Measurements from ENCODE around the gene RNF123. TPM values are rescaled to one million over a fixed set of nuclear protein-coding genes. Genes with fewer than 3 reads are reported as not detected.

Gene RNF123
- total and polyA plus RNA-seq, 2 donors (not counting 1 experiment from before 2014, with no cell fraction given): 51.8 to 69.0 TPM

DNA sequence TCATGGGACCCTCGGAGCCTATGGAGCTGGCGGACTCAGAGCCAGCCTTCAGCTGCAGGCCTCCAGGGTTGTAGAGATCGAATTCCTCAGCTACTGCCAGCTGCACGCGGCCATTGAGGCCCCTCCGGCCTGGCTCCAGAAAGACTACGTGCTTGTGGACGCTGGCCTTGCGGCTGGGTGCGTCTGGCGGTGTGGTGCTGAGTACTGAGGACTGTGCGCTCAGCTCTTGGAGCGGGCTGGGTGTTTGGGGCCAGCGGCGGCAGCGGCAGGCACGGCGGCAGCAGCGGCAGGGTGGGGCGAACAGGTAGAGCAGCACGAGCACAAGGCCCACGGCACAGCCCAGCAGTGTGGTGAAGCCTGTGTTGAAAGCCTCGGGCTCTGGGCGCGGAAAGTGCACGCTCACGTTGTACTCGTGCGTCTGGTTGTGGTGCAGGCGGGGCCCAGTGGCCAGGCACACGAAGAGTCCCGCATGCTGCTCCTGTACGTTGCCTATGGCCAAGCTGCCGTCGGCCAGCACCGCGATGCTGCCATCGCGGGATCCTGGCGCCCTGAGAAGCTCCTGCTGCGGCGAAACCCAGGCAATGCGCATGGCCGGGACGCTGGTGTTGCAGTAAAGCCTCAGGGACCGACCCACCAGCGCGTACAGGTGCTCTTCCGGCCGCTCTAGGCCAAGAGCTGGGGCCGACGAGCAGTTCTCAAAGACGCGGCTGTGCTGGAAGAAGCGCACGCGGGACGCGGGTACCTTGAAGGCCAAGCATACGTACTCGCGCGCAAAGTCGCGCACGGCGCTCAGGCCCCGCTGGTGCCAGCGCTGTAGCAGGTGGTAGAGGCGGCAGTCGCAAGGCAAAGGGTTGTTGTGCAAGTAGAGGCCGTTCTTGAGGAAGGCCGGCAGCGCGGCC lies 28.9 kb downstream of the RNF123 start:
- no peaks in the 10 kb centered on the region for H3K27me3 ChIP-seq (replicated peaks in 1 of 4; ENCODE audit: control extremely low read depth in 1 of 4, control insufficient read depth in 3 of 4, insufficient read depth in 4 of 4, low read length in 3 of 4)
- peak overlapping the region in 2 of 5 experiments; percentile 66 to 76 for H3K4me3 ChIP-seq (ENCODE audit: control extremely low read depth in 1 of 5, extremely low read depth in 1 of 5, insufficient read depth in 1 of 5, low read depth in 2 of 5, low read length in 4 of 5)
- Mint-ChIP-seq H3K27ac (peak overlapping the region; percentile 92), H3K4me1 (peaks cover 33% of the 10 kb centered on the region), H3K9me3 (ENCODE audit: insufficient read depth) (no peaks in the 10 kb centered on the region), H3K27me3 (no peaks in the 10 kb centered on the region), H3K4me3 (peak overlapping the region; percentile 96)
- H3K36me3 ChIP-seq (replicated peaks in 1 of 2; ENCODE audit: control extremely low read depth in 1 of 2, control insufficient read depth in 1 of 2, extremely low read depth in 1 of 2, insufficient read depth in 2 of 2, low read length in 1 of 2): peaks cover 0 to 23% of the 10 kb centered on the region in 2 experiments
- peak overlapping the region; percentile 95 for H3K4me2 ChIP-seq (replicated peaks; ENCODE audit: low read depth, low read length, poor library complexity, severe bottlenecking)
- WGBS (ENCODE audit: insufficient coverage): 85% methylated on average over 75 of the region's 75 CpGs
- intact Hi-C loops (cut with micrococcal nuclease): no loop called here
- peaks cover 4% of the 10 kb centered on the region for H3K79me2 ChIP-seq (ENCODE audit: control insufficient read depth, insufficient read depth, low read length)
- H3K27ac ChIP-seq (ENCODE audit: low read length in 2 of 2): no peak overlapping the region
- H2AFZ ChIP-seq (ENCODE audit: insufficient read depth, low read depth, low read length, poor library complexity, severe bottlenecking): no peak overlapping the region
- peak overlapping the region; percentile 79 for H3K9ac ChIP-seq (ENCODE audit: low read length)
- peaks cover 15 to 30% of the 10 kb centered on the region in 2 donors for H3K4me1 ChIP-seq (ENCODE audit: control insufficient read depth in 2 of 2, insufficient read depth in 2 of 2, low read length in 2 of 2)
- ChIA-PET CTCF (interaction anchor here (0.6 to 1.9 kb wide), 11 partner anchors 10 to 1522 kb away, joined by 3 to 8 read pairs (median 3); partner anchors contain the start of genes INKA1, IP6K1 and RBM6), POLR2A (interaction anchor here (1.0 to 3.0 kb wide), 3 partner anchors 17 to 85 kb away, joined by 3 to 9 read pairs (median 3); partner anchors contain the start of genes INKA1 and IP6K1)
- H3K9me3 ChIP-seq (ENCODE audit: control extremely low read depth in 1 of 3, control insufficient read depth in 2 of 3, insufficient read depth in 1 of 3, low read length in 2 of 3): no peaks in the 10 kb centered on the region
- no peaks in the 10 kb centered on the region for H4K20me1 ChIP-seq (ENCODE audit: control insufficient read depth, insufficient read depth, low read length, poor library complexity, severe bottlenecking)
- ATAC-seq (ENCODE audit: low read depth) (no peak), DNase-seq (peak; percentile 42)
- TF ChIP-seq, protein P1, sequence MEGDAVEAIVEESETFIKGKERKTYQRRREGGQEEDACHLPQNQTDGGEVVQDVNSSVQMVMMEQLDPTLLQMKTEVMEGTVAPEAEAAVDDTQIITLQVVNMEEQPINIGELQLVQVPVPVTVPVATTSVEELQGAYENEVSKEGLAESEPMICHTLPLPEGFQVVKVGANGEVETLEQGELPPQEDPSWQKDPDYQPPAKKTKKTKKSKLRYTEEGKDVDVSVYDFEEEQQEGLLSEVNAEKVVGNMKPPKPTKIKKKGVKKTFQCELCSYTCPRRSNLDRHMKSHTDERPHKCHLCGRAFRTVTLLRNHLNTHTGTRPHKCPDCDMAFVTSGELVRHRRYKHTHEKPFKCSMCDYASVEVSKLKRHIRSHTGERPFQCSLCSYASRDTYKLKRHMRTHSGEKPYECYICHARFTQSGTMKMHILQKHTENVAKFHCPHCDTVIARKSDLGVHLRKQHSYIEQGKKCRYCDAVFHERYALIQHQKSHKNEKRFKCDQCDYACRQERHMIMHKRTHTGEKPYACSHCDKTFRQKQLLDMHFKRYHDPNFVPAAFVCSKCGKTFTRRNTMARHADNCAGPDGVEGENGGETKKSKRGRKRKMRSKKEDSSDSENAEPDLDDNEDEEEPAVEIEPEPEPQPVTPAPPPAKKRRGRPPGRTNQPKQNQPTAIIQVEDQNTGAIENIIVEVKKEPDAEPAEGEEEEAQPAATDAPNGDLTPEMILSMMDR (IDR thresholded peaks at IDR 0.05): no peak
- TF ChIP-seq EZH2 (IDR thresholded peaks at IDR 0.05; ENCODE audit: borderline replicate concordance, insufficient read depth, low read depth, low read length, poor library complexity, severe bottlenecking): no peak
